Testis (tissue), 3 donors: Measurements from ENCODE around the gene GCN1. TPM values are rescaled to one million over a fixed set of nuclear protein-coding genes. Genes with fewer than 3 reads are reported as not detected.
"Not testable (repeated sequence)": the region's sequence is repeated elsewhere in the genome, so short reads cannot be mapped to it uniquely, and the experiment has no call there.

ENCODE experiments used
- DNase-seq: peaks from one replicate; pipeline ENCODE4 v3.0.0-alpha.2; 2019
- H3K27ac ChIP-seq, 2 donors: fragments of 200-600 bp; sonication (generic); one replicate each; pipeline ENCODE4 v1.5.1; 2019
- H3K27me3 ChIP-seq: fragments of 200-600 bp; sonication (generic); one replicate; pipeline ENCODE4 v1.5.1; 2019
- H3K36me3 ChIP-seq: fragments of 200-600 bp; sonication (generic); one replicate; pipeline ENCODE4 v1.5.1; 2017; ENCODE audit warnings: low read depth; ENCODE audit errors: missing control alignments
- H3K4me1 ChIP-seq: fragments of 200-600 bp; sonication (generic); one replicate; pipeline ENCODE4 v1.5.1; 2019
- H3K4me3 ChIP-seq, 2 donors: fragments of 200-600 bp; sonication (generic); one replicate each; pipeline ENCODE4 v1.5.1; 2017 to 2019
- H3K9me3 ChIP-seq: fragments of 200-600 bp; sonication (generic); one replicate; pipeline ENCODE4 v1.5.1; 2017
- POLR2A ChIP-seq: fragments of 450-650 bp; IDR thresholded peaks from one replicate; pipeline ENCODE4 v1.6.1; 2017; ENCODE audit warnings: antibody characterized with exemption, mild to moderate bottlenecking, moderate library complexity
- WGBS, 2 donors: methylation state at CpG; one replicate each; pipeline ENCODE4 v1.1.5; 2018; 5-methylcytosine and 5-hydroxymethylcytosine counted together
- intact Hi-C: fragments of 100-400 bp; cut with DNase I; formaldehyde crosslinking; loops from one replicate; pipeline ENCODE4 v1.15.1; 2023; ENCODE audit warnings: low total_unique reads
- polyA plus RNA-seq: library from polyadenylated mRNA; stranded (reverse); fragments of 350-450 nt; fragmentation: Illumina TruSeq; extraction: RNeasy Lipid Tissue Mini Kit (QIAGEN cat#74804); gene quantifications from one replicate; pipeline ENCODE4 v1.2.3, GENCODE V29; 2014; ENCODE audit warnings: low read depth, low replicate concordance; ENCODE audit not compliant: insufficient read depth
- total RNA-seq, 2 donors: library from RNA; depleted of rRNA; stranded (reverse); fragments of >200 nt; gene quantifications; one replicate each; pipeline ENCODE4 v1.2.3, GENCODE V29; 2016
- TF ChIP-seq, protein P1 (sequence below), 3 experiments: fragments of 450-650 bp in 2 of 3; fragments of 200-600 bp in 1 of 3; sonication (generic) in 1 of 3; IDR thresholded peaks; one replicate each; pipeline ENCODE4 v1.5.1; 2016 to 2019; ENCODE audit warnings: antibody characterized with exemption in 3 of 3, mild to moderate bottlenecking in 2 of 3, moderate library complexity in 1 of 3

The GCN1 gene
- total and polyA plus RNA-seq, 3 donors from 2014 or later: 66.3 to 164 (median 104) TPM

DNA sequence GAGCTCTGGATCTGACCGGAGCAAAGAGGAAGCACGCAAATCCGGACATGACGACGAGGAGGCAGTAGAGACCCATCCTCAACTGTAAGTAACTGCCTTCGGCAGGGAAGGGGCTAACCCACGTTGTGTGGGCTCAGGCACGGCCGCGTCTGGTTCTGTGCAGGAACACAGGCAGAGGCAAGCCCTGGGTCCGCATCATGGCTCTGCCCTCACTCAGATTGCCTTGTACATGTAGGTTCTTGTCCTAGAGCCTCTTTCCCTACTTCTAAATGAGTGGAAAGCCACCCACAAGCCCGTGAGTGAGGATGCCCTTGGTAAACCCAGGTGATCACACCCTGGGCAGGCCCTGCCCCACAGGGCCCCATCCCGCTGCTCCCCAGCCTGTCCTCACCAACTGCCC lies 15.3 kb upstream of the GCN1 start:
- intact Hi-C loops: no loop called here
- Histone ChIP-seq H3K4me3 (no peak overlapping the region), H3K9me3 (no peaks in the 10 kb centered on the region), H3K27me3 (no peaks in the 10 kb centered on the region), H3K4me1 (no peaks in the 10 kb centered on the region), H3K27ac (no peak overlapping the region), H3K36me3 (no peaks in the 10 kb centered on the region)
- no peak for DNase-seq
- no peak for TF ChIP-seq POLR2A
- TF ChIP-seq, protein P1, sequence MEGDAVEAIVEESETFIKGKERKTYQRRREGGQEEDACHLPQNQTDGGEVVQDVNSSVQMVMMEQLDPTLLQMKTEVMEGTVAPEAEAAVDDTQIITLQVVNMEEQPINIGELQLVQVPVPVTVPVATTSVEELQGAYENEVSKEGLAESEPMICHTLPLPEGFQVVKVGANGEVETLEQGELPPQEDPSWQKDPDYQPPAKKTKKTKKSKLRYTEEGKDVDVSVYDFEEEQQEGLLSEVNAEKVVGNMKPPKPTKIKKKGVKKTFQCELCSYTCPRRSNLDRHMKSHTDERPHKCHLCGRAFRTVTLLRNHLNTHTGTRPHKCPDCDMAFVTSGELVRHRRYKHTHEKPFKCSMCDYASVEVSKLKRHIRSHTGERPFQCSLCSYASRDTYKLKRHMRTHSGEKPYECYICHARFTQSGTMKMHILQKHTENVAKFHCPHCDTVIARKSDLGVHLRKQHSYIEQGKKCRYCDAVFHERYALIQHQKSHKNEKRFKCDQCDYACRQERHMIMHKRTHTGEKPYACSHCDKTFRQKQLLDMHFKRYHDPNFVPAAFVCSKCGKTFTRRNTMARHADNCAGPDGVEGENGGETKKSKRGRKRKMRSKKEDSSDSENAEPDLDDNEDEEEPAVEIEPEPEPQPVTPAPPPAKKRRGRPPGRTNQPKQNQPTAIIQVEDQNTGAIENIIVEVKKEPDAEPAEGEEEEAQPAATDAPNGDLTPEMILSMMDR (IDR thresholded peaks at IDR 0.05): no peak
- WGBS, 2 donors: 88 to 90% methylated on average over 12 to 13 of the region's 13 CpGs

DNA sequence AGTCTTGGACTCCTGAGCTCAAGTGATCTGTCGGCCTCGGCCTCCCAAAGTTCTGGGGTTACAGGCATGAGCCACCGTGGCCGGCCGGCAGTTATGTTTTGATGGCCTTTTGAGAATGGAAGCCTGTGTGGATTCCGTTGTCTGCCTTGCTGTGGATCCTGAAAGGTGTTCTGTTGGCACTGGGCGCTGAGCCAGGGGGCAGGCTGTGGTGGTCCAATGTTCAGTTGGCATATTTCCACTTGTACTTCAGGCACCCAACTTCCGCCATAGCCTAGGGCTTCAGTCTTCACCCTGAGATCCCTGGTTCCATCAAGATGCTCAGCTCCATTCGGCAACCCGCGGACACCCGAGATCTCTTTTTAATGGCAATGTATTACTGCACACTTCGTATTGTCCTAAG lies 12.7 kb upstream of the GCN1 start:
- no peaks in the 10 kb centered on the region for H3K27me3 ChIP-seq
- H3K36me3 ChIP-seq: no peaks in the 10 kb centered on the region
- no peaks in the 10 kb centered on the region for H3K4me1 ChIP-seq
- intact Hi-C loops: no loop called here
- WGBS, 2 donors: 93 to 98% methylated on average over 10 to 13 of the region's 13 CpGs
- H3K9me3 ChIP-seq: no peaks in the 10 kb centered on the region
- no peak for DNase-seq
- H3K27ac ChIP-seq: no peak overlapping the region
- TF ChIP-seq, protein P1 (IDR thresholded peaks at IDR 0.05): no peak
- TF ChIP-seq POLR2A: no peak
- no peak overlapping the region for H3K4me3 ChIP-seq

DNA sequence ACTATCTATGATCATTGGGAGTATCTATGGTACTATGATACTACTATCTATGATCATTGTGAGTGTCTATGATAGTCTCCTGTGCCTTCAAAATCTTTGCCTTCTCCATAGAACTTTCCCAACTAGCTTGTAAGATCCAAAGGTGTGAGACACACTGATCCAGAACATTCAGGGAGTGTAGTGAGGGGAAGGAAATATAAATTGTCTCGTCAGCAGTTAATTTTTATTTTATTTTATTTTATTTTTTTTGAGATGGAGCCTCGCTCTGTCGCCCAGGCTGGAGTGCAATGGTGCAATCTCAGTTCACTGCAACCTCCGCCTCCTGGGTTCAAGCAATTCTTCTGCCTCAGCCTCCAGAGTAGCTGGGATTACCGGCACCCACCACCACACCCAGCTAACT lies 12.3 kb upstream of the GCN1 start:
- 95 to 96% methylated on average over 5 of the region's 5 CpGs for WGBS, 2 donors
- H3K36me3 ChIP-seq, intact Hi-C loops, H3K27ac ChIP-seq, H3K4me3 ChIP-seq, H3K27me3 ChIP-seq, H3K4me1 ChIP-seq, H3K9me3 ChIP-seq, DNase-seq: not testable (repeated sequence)

DNA sequence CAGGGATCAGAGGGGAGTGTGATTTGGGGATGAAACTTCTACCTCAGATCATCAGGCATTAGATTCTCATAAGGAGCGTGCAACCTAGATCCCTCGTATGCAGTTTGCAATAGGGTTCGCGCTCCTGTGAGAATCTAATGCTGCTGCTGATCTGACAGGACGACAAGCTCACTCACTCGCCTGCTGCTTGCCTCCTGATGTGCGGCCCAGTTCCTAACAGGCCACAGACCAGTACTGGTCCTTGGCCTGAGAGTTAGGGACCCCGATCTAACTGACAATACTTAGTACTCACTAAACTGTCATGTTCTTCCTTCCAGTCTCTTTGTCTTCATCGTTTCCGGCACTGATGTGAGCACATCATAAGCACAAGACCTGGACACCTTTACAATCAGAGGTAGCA lies 11.7 kb upstream of the GCN1 start:
- intact Hi-C loops: no loop called here
- H3K4me1 ChIP-seq: no peaks in the 10 kb centered on the region
- no peaks in the 10 kb centered on the region for H3K27me3 ChIP-seq
- H3K27ac ChIP-seq: no peak overlapping the region
- WGBS, 2 donors: 95 to 97% methylated on average over 10 of the region's 10 CpGs
- DNase-seq: no peak
- TF ChIP-seq POLR2A: no peak
- TF ChIP-seq, protein P1 (IDR thresholded peaks at IDR 0.05): no peak
- H3K4me3 ChIP-seq: no peak overlapping the region
- H3K36me3 ChIP-seq: no peaks in the 10 kb centered on the region
- H3K9me3 ChIP-seq: no peaks in the 10 kb centered on the region

DNA sequence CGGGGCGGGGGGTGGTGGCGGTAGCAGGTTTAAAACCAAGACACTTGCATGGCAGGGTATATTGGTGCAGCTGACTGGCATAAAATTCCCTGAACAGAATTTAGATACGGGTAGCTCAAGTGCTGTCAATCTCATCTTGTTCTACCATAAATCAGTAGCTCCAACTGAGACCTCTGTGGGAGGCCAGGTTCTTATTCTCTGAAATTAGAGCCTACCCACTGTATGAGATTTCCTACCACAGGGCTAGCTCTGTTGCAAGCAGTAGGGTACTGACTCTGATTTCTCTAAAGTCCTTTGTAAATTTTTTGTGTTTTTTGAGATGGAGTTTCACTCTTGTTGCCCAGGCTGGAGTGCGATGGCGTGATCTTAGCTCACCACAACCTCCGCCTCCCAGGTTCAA lies 9.7 kb upstream of the GCN1 start:
- Histone ChIP-seq H3K4me3 (no peak overlapping the region), H3K27me3 (no peaks in the 10 kb centered on the region), H3K9me3 (no peaks in the 10 kb centered on the region), H3K4me1 (peaks cover 12% of the 10 kb centered on the region), H3K27ac (no peak overlapping the region), H3K36me3 (no peaks in the 10 kb centered on the region)
- WGBS, 2 donors: 91 to 97% methylated on average over 7 of the region's 7 CpGs
- TF ChIP-seq, protein P1 (IDR thresholded peaks at IDR 0.05): no peak
- TF ChIP-seq POLR2A: no peak
- intact Hi-C loops: no loop called here
- no peak for DNase-seq
